ENCODE results near the gene RBM10. TPM values are rescaled to one million over a fixed set of nuclear protein-coding genes. Genes with fewer than 3 reads are reported as not detected.

Gene RBM10
- total and polyA plus RNA-seq, 2 experiments from 2014 or later: 39.5 to 101 TPM

GRCh38 chrX:47191331-47191730 lies 46.3 kb downstream of the RBM10 start:
- Histone ChIP-seq H3K9me2 (ENCODE audit: insufficient read depth) (no peaks in the 10 kb centered on the region), H3K27me3 (ENCODE audit: insufficient read depth) (no peaks in the 10 kb centered on the region), H2AFZ (no peak overlapping the region), H3K79me2 (replicated peaks; ENCODE audit: insufficient read depth) (peaks cover 32% of the 10 kb centered on the region), H4K20me1 (replicated peaks; ENCODE audit: insufficient read depth) (peaks cover 8% of the 10 kb centered on the region), H3K27ac (ENCODE audit: low read depth) (no peak overlapping the region), H3K4me2 (peak overlapping the region; percentile 84), H3F3A (replicated peaks; ENCODE audit: low read depth) (0 out of 2 replicates have a peak, but pooled peaks cover 2% of the 10 kb centered on the region), H3K4me1 (ENCODE audit: insufficient read depth) (peaks cover 24% of the 10 kb centered on the region), H3K4me3 (peak overlapping the region; percentile 82), H3K36me3 (ENCODE audit: insufficient read depth) (no peaks in the 10 kb centered on the region)
- Mint-ChIP-seq H3K27ac (no peak overlapping the region), H3K4me3 (peak overlapping the region; percentile 91), H3K36me3 (ENCODE audit: low read depth) (peaks cover 30% of the 10 kb centered on the region), H3K4me1 (peaks cover 28% of the 10 kb centered on the region), H3K27me3 (ENCODE audit: insufficient read depth, low read depth, poor library complexity) (peaks cover 20% of the 10 kb centered on the region), H3K9me3 (no peaks in the 10 kb centered on the region)
- TF ChIP-seq STAT1 (IDR thresholded peaks at IDR 0.05; ENCODE audit: unreplicated experiment) (no peak), CTCF (conservative IDR thresholded peaks at IDR 0.05; ENCODE audit: low read depth in 2 of 2) (no peak), ZNF462 (CRISPR knock-in tag; IDR thresholded peaks at IDR 0.05) (no peak), ETS1 (IDR thresholded peaks at IDR 0.05) (no peak), EZH2phosphoT487 (IDR thresholded peaks at IDR 0.05; ENCODE audit: unreplicated experiment) (no peak), ZNF114 (CRISPR knock-in tag; IDR thresholded peaks at IDR 0.05) (no peak), EZH2 (IDR thresholded peaks at IDR 0.05; ENCODE audit: low read depth, unreplicated experiment) (no peak), JUNB (IDR thresholded peaks at IDR 0.05; ENCODE audit: unreplicated experiment) (no peak), REST (IDR thresholded peaks at IDR 0.05; ENCODE audit: unreplicated experiment) (no peak), NANOG (IDR thresholded peaks at IDR 0.05; ENCODE audit: borderline replicate concordance) (no peak), ZNF331 (CRISPR knock-in tag; IDR thresholded peaks at IDR 0.05; ENCODE audit: low read depth) (no peak), POLR2AphosphoS5 (IDR thresholded peaks at IDR 0.05; ENCODE audit: low read depth) (no peak), CREB1 (CRISPR knock-in tag; IDR thresholded peaks at IDR 0.05; ENCODE audit: low read depth) (no peak)
- peak; percentile 7; the same call in 2 of the 3 replicates for ATAC-seq
- peak; percentile 32 for DNase-seq (ENCODE audit: low spot score)

Data from GM23338 (cell line).